GM12891 (cell line): Measurements from ENCODE around the gene IMPDH1.

Experiments
- POLR2A ChIP-seq: IDR thresholded peaks from 2 replicates; pipeline ENCODE4 v1.6.1; 2011; ENCODE audit warnings: low read depth, low read length, control low read depth
- TAF1 ChIP-seq: IDR thresholded peaks from 2 replicates; pipeline ENCODE4 v1.6.1; 2011; ENCODE audit warnings: low read depth, low read length, control low read depth

GRCh38 chr7:128351296-128352152 lies 58.3 kb downstream of the IMPDH1 start:
- TF ChIP-seq POLR2A (no peak), TAF1 (no peak)
